Duodenal mucosa (tissue), 2 donors: ENCODE measurements around the gene MAMSTR.

ENCODE experiments used
- H3K27ac ChIP-seq: one replicate; pipeline ENCODE4 v1.7.0; 2013; ENCODE audit warnings: low read depth, low read length
- H3K27me3 ChIP-seq, 2 donors: one replicate each; pipeline ENCODE4 v1.7.0; 2013; ENCODE audit warnings: low read length in 2 of 2, control low read depth in 1 of 2; ENCODE audit not compliant: insufficient read depth in 2 of 2, control insufficient read depth in 1 of 2
- H3K36me3 ChIP-seq, 2 donors: one replicate each; pipeline ENCODE4 v1.7.0; 2013; ENCODE audit warnings: low read length in 2 of 2, control low read depth in 1 of 2; ENCODE audit not compliant: insufficient read depth in 2 of 2, control insufficient read depth in 1 of 2
- H3K4me1 ChIP-seq, 2 donors: one replicate each; pipeline ENCODE4 v1.7.0; 2013; ENCODE audit warnings: low read length in 2 of 2, control low read depth in 1 of 2; ENCODE audit not compliant: insufficient read depth in 2 of 2, control insufficient read depth in 1 of 2
- H3K4me3 ChIP-seq, 2 donors: one replicate each; pipeline ENCODE4 v1.7.0; 2013; ENCODE audit warnings: low read length in 2 of 2, low read depth in 1 of 2
- H3K9ac ChIP-seq, 2 donors: one replicate each; pipeline ENCODE4 v1.7.0; 2013; ENCODE audit warnings: low read length in 2 of 2, low read depth in 1 of 2
- H3K9me3 ChIP-seq, 2 donors: one replicate each; pipeline ENCODE4 v1.7.0; 2013; ENCODE audit warnings: low read length in 2 of 2, control low read depth in 1 of 2; ENCODE audit not compliant: control insufficient read depth in 1 of 2

Gene MAMSTR

GRCh38 chr19:48746110-48746509, 26.6 kb upstream of the MAMSTR start:
- H3K27ac ChIP-seq, result no peak overlapping the region

DNA sequence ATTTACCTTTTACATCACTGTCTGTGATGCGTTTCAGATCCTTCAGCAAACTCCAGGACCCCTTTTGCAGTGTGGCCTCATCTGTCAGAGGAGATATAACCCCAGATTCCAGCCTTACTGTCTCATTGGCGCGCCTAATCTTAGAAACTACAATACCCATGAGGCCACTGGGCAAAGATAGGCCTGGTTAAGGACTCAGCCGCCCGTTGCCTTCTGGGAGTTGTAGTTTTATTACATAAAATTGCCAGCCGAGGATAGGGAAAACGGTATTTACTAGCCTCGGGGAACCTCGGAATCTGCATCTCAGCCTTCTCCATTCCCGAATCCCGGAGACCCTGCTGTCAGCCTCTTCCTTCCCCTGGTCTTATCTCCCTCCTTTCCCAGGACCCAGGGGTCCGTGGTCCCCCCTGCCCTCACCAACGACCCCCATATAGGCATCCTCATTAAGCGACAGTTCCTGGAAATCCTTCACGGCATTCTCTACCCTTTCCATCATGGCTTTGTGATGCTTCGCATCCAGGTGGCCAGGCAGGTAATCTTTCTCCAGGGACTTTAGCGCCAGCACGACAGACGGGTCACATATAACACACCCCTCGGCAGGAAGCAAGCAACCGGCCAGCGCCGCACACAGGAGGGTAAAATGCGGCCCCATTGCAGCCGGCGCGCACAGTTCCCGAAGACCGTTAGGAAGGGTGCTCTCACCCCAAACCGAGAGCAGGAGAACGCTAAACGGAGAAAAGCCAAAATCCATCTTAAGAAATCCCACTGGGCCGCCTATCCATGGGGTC, 25.9 kb upstream of the MAMSTR start:
- no peak overlapping the region for H3K27ac ChIP-seq
- H3K27me3 ChIP-seq, result no peaks in the 10 kb centered on the region
- no peaks in the 10 kb centered on the region for H3K9me3 ChIP-seq
- peaks cover 0 to 4% of the 10 kb centered on the region in 2 donors for H3K36me3 ChIP-seq
- H3K9ac ChIP-seq, result no peak overlapping the region
- no peak overlapping the region for H3K4me3 ChIP-seq
- peaks cover 11 to 13% of the 10 kb centered on the region in 2 donors for H3K4me1 ChIP-seq

More at GRCh38 chr19:48746110-48746509, 26.6 kb upstream of the MAMSTR start:
- no peaks in the 10 kb centered on the region for H3K9me3 ChIP-seq
- H3K9ac ChIP-seq, result no peak overlapping the region
- peaks cover 4 to 6% of the 10 kb centered on the region in 2 donors for H3K4me1 ChIP-seq
- peaks cover 0 to 3% of the 10 kb centered on the region in 2 donors for H3K27me3 ChIP-seq
- H3K36me3 ChIP-seq, result peaks cover 0 to 4% of the 10 kb centered on the region in 2 donors
- peak overlapping the region in 1 of 2 donors; percentile 36 for H3K4me3 ChIP-seq

DNA sequence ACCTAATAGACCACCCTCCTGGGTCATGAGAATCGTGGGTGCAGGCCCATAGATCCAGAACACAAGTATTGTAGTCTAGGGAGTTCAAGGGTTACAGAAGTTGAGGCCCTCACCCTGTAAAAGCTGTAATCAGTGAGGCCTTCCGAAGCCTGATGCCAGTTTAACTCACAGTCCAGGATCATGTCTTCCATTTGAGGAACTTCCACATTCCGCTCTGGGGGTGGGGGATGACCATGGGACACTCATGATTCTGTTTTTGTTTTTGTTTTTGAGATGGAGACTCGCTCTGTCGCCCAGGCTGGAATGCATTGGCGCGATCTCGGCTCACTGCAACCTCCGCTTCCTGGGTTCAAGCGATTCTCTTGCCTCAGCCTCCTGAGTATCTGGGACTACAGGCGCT, 22.6 kb upstream of the MAMSTR start:
- Histone ChIP-seq H3K9ac (no peak overlapping the region), H3K9me3 (no peaks in the 10 kb centered on the region), H3K4me3 (no peak overlapping the region), H3K4me1 (peaks cover 21 to 22% of the 10 kb centered on the region in 2 donors), H3K36me3 (no peaks in the 10 kb centered on the region), H3K27me3 (peaks cover 0 to 5% of the 10 kb centered on the region in 2 donors), H3K27ac (no peak overlapping the region)

GRCh38 chr19:48741129-48741999, 21.8 kb upstream of the MAMSTR start:
- H3K9ac ChIP-seq, result peak overlapping the region in 1 of 2 donors; percentile 43
- H3K27ac ChIP-seq, result peak overlapping the region; percentile 41
- peak overlapping the region; percentile 14 to 60 for H3K4me3 ChIP-seq
- no peaks in the 10 kb centered on the region for H3K9me3 ChIP-seq
- peaks cover 0 to 5% of the 10 kb centered on the region in 2 donors for H3K27me3 ChIP-seq
- H3K36me3 ChIP-seq, result no peaks in the 10 kb centered on the region
- H3K4me1 ChIP-seq, result peaks cover 21 to 22% of the 10 kb centered on the region in 2 donors

DNA sequence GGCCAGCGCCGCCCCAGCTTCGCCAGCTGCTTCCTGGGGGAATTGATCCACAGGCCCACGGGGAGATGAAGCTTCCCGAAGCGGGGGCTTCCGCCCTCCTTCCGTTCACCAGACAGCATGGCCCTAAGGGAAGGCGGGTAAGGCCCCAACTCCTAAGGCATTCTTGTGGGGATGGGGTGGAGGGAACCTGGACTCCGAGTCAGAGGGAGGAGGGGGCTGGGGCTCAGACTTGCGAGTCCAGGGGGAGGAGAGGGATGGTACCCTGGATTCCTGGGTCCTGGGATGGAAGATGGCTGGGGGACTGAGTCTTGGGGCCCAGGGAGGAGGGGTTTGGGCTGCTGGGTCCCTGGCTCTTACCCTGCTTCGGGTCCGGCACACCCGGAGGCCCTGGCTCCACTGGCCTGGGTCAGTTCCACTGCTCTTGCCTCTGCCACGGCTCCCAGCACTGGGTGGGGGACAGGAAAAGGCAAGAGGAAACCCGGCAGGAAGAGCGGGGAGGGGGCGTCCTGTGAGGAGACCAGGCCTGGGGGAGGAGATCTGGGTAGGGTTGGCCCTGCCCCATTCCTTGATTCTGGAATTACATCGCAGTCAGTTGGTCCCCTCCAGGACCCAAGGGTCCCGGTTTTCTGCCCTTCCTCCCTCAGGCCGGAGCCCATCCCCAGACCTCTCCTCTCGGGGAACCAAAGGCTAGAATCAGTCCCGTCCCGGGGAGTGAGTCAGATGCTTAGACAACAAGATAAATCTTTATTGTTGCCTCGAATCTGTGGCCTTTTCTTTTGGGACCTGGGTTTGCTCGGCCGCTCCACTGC, 20.8 kb upstream of the MAMSTR start, which contains the start of gene RASIP1:
Gene RASIP1 (minus strand): TSS at position 447 of the 809 bp plus-strand sequence. CDS start 328 bp downstream, at position 119.
- Histone ChIP-seq H3K4me1 (peaks cover 21 to 22% of the 10 kb centered on the region in 2 donors), H3K27me3 (peaks cover 0 to 5% of the 10 kb centered on the region in 2 donors), H3K9me3 (no peaks in the 10 kb centered on the region), H3K36me3 (no peaks in the 10 kb centered on the region), H3K27ac (peak within 1 kb of the TSS; percentile 49), H3K4me3 (peak within 1 kb of the TSS; percentile 60 to 62), H3K9ac (peak within 1 kb of the TSS; percentile 43 to 52)

DNA sequence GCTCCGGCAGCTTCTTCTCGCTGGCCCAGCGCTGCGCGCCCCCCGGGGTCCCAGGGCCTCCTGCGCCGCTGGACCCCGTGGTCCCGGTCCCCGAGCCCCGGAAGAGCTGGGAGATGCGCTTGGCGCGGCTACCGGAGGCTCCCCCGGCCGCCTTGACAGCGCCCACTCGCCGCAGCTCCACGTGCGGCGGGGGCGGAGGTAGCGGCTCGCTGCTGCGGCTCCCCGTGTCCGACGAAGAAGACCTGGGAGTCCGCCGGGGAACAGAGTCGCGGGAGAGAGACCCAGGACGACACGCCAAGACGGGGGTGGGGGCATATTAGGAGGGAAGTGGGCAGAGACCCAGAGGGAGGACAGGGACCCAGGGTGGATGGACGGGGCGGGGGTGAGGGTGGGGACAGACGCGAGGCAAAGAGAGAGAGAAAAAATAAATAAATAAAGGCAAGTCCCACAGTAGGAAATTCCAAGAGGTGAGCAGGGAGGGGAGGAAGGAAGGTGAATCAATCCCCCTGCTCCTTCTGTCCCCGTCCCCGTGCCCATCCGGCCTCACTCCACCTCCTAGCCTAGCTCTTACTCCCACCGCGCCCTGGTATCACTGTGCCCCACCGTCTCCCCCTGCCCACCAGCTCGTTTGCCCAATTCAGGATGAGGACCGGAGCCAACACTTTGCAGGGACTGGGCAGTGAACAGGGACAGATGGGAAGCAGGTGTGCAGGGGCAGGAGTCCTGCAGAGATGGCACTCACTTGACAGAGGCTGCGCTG, 20.1 kb upstream of the MAMSTR start:
- H3K4me3 ChIP-seq, result peak overlapping the region; percentile 29 to 62
- H3K27me3 ChIP-seq, result peaks cover 0 to 5% of the 10 kb centered on the region in 2 donors
- H3K4me1 ChIP-seq, result peaks cover 21 to 22% of the 10 kb centered on the region in 2 donors
- no peaks in the 10 kb centered on the region for H3K9me3 ChIP-seq
- peak overlapping the region; percentile 43 to 52 for H3K9ac ChIP-seq
- H3K27ac ChIP-seq, result no peak overlapping the region
- no peaks in the 10 kb centered on the region for H3K36me3 ChIP-seq

DNA sequence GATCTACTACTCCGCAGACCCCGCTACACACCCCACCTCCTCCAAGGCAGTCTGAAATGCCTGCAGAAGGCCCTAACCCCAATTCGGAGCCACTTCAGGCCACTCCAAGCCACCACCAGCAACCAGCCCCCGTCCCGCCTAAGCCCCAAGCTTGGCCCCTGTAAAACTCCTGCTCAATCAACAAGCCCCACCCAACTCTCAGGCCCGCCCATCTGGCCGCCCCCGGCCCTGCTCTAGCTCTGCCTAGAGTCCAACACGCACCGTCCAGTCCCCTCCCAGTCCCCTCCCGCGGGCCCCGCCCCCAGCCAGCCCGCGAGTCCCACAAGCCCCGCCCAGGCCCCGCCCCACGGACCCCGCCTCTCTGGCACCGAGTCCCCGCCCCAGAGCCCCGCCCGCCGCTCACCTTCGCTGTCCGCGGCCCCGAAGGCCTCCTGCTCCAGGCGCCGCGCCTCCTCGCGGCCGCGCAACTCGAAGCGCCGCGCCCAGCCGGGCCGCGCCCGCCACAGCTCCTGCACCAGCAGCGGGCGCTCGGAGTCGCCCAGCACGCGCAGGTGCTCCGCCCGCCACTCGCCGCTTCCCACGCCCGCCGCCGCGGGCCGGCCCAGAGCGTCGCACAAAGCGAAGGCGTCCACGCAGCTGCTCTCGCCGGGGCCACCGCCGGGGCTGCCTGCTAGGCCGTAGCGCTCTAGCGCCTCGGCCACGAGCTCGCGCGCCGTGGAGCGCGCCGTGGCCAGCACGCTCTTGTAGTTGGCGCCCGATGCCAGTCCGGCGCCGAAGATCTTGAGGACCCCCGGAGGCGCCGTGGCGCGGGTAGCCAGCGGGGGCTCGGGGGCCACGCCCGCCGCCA, 19.3 kb upstream of the MAMSTR start:
- Histone ChIP-seq H3K27ac (peak overlapping the region; percentile 51), H3K36me3 (no peaks in the 10 kb centered on the region), H3K4me3 (peak overlapping the region; percentile 47 to 62), H3K9me3 (no peaks in the 10 kb centered on the region), H3K9ac (peak overlapping the region; percentile 39 to 54), H3K4me1 (peaks cover 21 to 22% of the 10 kb centered on the region in 2 donors), H3K27me3 (peaks cover 0 to 5% of the 10 kb centered on the region in 2 donors)

GRCh38 chr19:48737360-48737998, 18.0 kb upstream of the MAMSTR start:
- H3K9me3 ChIP-seq, result no peaks in the 10 kb centered on the region
- H3K9ac ChIP-seq, result no peak overlapping the region
- H3K27ac ChIP-seq, result no peak overlapping the region
- H3K4me1 ChIP-seq, result peaks cover 21 to 22% of the 10 kb centered on the region in 2 donors
- peak overlapping the region in 1 of 2 donors; percentile 16 for H3K4me3 ChIP-seq
- no peaks in the 10 kb centered on the region for H3K36me3 ChIP-seq
- peaks cover 0 to 5% of the 10 kb centered on the region in 2 donors for H3K27me3 ChIP-seq
